ENCODE measurements around the gene WFIKKN1. TPM values are rescaled to one million over a fixed set of nuclear protein-coding genes. Genes with fewer than 3 reads are reported as not detected.
A peak's percentile ranks its signal among the peaks of the same experiment; 100 is the strongest.

WFIKKN1 gene
- total and polyA plus RNA-seq, 2 experiments from 2014 or later = 79.6 to 125 TPM

- TF ChIP-seq CTCF (IDR thresholded peaks at IDR 0.05; ENCODE audit: low read depth, low read length) = no peak
- Histone ChIP-seq H3K4me3 (no peak overlapping the region), H3K9me3 (ENCODE audit: low read depth) (no peaks in the 10 kb centered on the region), H3K27me3 (no peaks in the 10 kb centered on the region), H3K4me1 (ENCODE audit: low read depth) (peaks cover 13% of the 10 kb centered on the region), H3K36me3 (peaks cover 32% of the 10 kb centered on the region), H3K27ac (peak overlapping the region; percentile 7)
- no peak for DNase-seq (ENCODE audit: low read depth in 1 of 2, low spot score in 1 of 2)
These were observed 52.0 kb downstream of the WFIKKN1 start for GRCh38 chr16:682493-683395.

GRCh38 chr16:683396-684070 is 52.7 kb downstream of the WFIKKN1 start:
- no peak for TF ChIP-seq CTCF (IDR thresholded peaks at IDR 0.05; ENCODE audit: low read depth, low read length)
- peaks cover 32% of the 10 kb centered on the region for H3K36me3 ChIP-seq
- peak overlapping the region; percentile 71 for H3K27ac ChIP-seq
- H3K4me1 ChIP-seq (ENCODE audit: low read depth) = peaks cover 13% of the 10 kb centered on the region
- H3K27me3 ChIP-seq = no peaks in the 10 kb centered on the region
- H3K4me3 ChIP-seq = peak overlapping the region; percentile 71
- DNase-seq (ENCODE audit: low read depth in 1 of 2, low spot score in 1 of 2) = no peak
- H3K9me3 ChIP-seq (ENCODE audit: low read depth) = no peaks in the 10 kb centered on the region

Other genes starting within 250 kb of the WFIKKN1 start
- gene PGAP6, start 249.0 kb upstream of the WFIKKN1 start, total RNA-seq = 135 and 167 TPM in 2 replicates
- 113 and 142 TPM in 2 replicates for gene PGAP6, start 249.0 kb upstream of the WFIKKN1 start, polyA plus RNA-seq
- 352 and 452 TPM in 2 replicates for gene NME4, start 233.8 kb upstream of the WFIKKN1 start, total RNA-seq
- gene NME4, start 233.8 kb upstream of the WFIKKN1 start, polyA plus RNA-seq = 518 and 664 TPM in 2 replicates
- gene DECR2, start 229.1 kb upstream of the WFIKKN1 start, total RNA-seq = 48.7 and 51.5 TPM in 2 replicates
- 49.5 and 50.0 TPM in 2 replicates for gene DECR2, start 229.1 kb upstream of the WFIKKN1 start, polyA plus RNA-seq
- 61.8 and 77.1 TPM in 2 replicates for gene RAB11FIP3, start 205.3 kb upstream of the WFIKKN1 start, total RNA-seq
- gene RAB11FIP3, start 205.3 kb upstream of the WFIKKN1 start, polyA plus RNA-seq = 55.3 TPM in 2 replicates
- 58.2 and 63.3 TPM in 2 replicates for gene CAPN15, start 103.3 kb upstream of the WFIKKN1 start, total RNA-seq
- 19.0 and 38.1 TPM in 2 replicates for gene CAPN15, start 103.3 kb upstream of the WFIKKN1 start, polyA plus RNA-seq
- 0.14 and 0.66 TPM in 2 replicates for gene PRR35, start 70.6 kb upstream of the WFIKKN1 start, total RNA-seq
- gene PRR35, start 70.6 kb upstream of the WFIKKN1 start, polyA plus RNA-seq = 0.40 TPM in 1 of 2 replicates, not detected in the other
- gene NHLRC4, start 64.0 kb upstream of the WFIKKN1 start, total RNA-seq = 3.6 and 3.9 TPM in 2 replicates
- gene NHLRC4, start 64.0 kb upstream of the WFIKKN1 start, polyA plus RNA-seq = 2.2 and 2.6 TPM in 2 replicates
- gene PIGQ, start 61.0 kb upstream of the WFIKKN1 start, total RNA-seq = 124 and 126 TPM in 2 replicates
- 89.2 and 110 TPM in 2 replicates for gene PIGQ, start 61.0 kb upstream of the WFIKKN1 start, polyA plus RNA-seq
- 40.7 and 45.9 TPM in 2 replicates for gene RAB40C, start 40.9 kb upstream of the WFIKKN1 start, total RNA-seq
- gene RAB40C, start 40.9 kb upstream of the WFIKKN1 start, polyA plus RNA-seq = 30.8 and 36.9 TPM in 2 replicates
- 196 and 201 TPM in 2 replicates for gene METTL26, start 5.3 kb downstream of the WFIKKN1 start, total RNA-seq
- 153 and 181 TPM in 2 replicates for gene METTL26, start 5.3 kb downstream of the WFIKKN1 start, polyA plus RNA-seq
- gene MCRIP2, start 10.8 kb downstream of the WFIKKN1 start, total RNA-seq = 123 and 144 TPM in 2 replicates
- gene MCRIP2, start 10.8 kb downstream of the WFIKKN1 start, polyA plus RNA-seq = 131 and 146 TPM in 2 replicates
- gene WDR90, start 18.4 kb downstream of the WFIKKN1 start, total RNA-seq = 25.6 and 26.5 TPM in 2 replicates
- gene WDR90, start 18.4 kb downstream of the WFIKKN1 start, polyA plus RNA-seq = 28.1 and 32.3 TPM in 2 replicates
- 251 and 305 TPM in 2 replicates for gene RHOT2, start 37.1 kb downstream of the WFIKKN1 start, total RNA-seq
- 294 and 315 TPM in 2 replicates for gene RHOT2, start 37.1 kb downstream of the WFIKKN1 start, polyA plus RNA-seq
- gene RHBDL1, start 44.7 kb downstream of the WFIKKN1 start, total RNA-seq = 3.6 and 12.9 TPM in 2 replicates
- gene RHBDL1, start 44.7 kb downstream of the WFIKKN1 start, polyA plus RNA-seq = 2.6 and 4.7 TPM in 2 replicates
- gene STUB1, start 49.4 kb downstream of the WFIKKN1 start, total RNA-seq = 176 and 207 TPM in 2 replicates
- gene STUB1, start 49.4 kb downstream of the WFIKKN1 start, polyA plus RNA-seq = 219 and 269 TPM in 2 replicates
- 105 and 134 TPM in 2 replicates for gene JMJD8, start 53.3 kb downstream of the WFIKKN1 start, total RNA-seq
- 107 and 118 TPM in 2 replicates for gene JMJD8, start 53.3 kb downstream of the WFIKKN1 start, polyA plus RNA-seq
- 17.6 and 23.3 TPM in 2 replicates for gene WDR24, start 59.4 kb downstream of the WFIKKN1 start, total RNA-seq
- gene WDR24, start 59.4 kb downstream of the WFIKKN1 start, polyA plus RNA-seq = 22.8 and 31.0 TPM in 2 replicates
- gene FBXL16, start 74.8 kb downstream of the WFIKKN1 start, total RNA-seq = 0.12 and 0.74 TPM in 2 replicates
- 0.59 and 1.4 TPM in 2 replicates for gene FBXL16, start 74.8 kb downstream of the WFIKKN1 start, polyA plus RNA-seq
- gene METRN, start 84.1 kb downstream of the WFIKKN1 start, total RNA-seq = 93.9 and 186 TPM in 2 replicates
- gene METRN, start 84.1 kb downstream of the WFIKKN1 start, polyA plus RNA-seq = 299 and 330 TPM in 2 replicates
- 55.1 and 62.5 TPM in 2 replicates for gene ANTKMT, start 90.2 kb downstream of the WFIKKN1 start, total RNA-seq
- gene ANTKMT, start 90.2 kb downstream of the WFIKKN1 start, polyA plus RNA-seq = 72.4 and 82.6 TPM in 2 replicates
- 9.7 and 16.5 TPM in 2 replicates for gene CCDC78, start 95.5 kb downstream of the WFIKKN1 start, total RNA-seq
- gene CCDC78, start 95.5 kb downstream of the WFIKKN1 start, polyA plus RNA-seq = 3.6 and 4.2 TPM in 2 replicates
- 31.6 and 47.5 TPM in 2 replicates for gene HAGHL, start 96.1 kb downstream of the WFIKKN1 start, total RNA-seq
- 27.7 and 37.0 TPM in 2 replicates for gene HAGHL, start 96.1 kb downstream of the WFIKKN1 start, polyA plus RNA-seq
- gene CIAO3, start 110.0 kb downstream of the WFIKKN1 start, total RNA-seq = 46.2 and 67.7 TPM in 2 replicates
- gene CIAO3, start 110.0 kb downstream of the WFIKKN1 start, polyA plus RNA-seq = 43.3 and 72.2 TPM in 2 replicates
- 0.32 and 4.5 TPM in 2 replicates for gene MSLN, start 129.7 kb downstream of the WFIKKN1 start, total RNA-seq
- not detected in 2 replicates for gene MSLN, start 129.7 kb downstream of the WFIKKN1 start, polyA plus RNA-seq
- 32.2 and 36.1 TPM in 2 replicates for gene RPUSD1, start 157.4 kb downstream of the WFIKKN1 start, total RNA-seq
- 27.0 and 34.3 TPM in 2 replicates for gene RPUSD1, start 157.4 kb downstream of the WFIKKN1 start, polyA plus RNA-seq
- gene CHTF18, start 157.6 kb downstream of the WFIKKN1 start, total RNA-seq = 57.4 and 107 TPM in 2 replicates
- 43.6 and 58.5 TPM in 2 replicates for gene CHTF18, start 157.6 kb downstream of the WFIKKN1 start, polyA plus RNA-seq
- gene GNG13, start 169.7 kb downstream of the WFIKKN1 start, total RNA-seq = not detected in 2 replicates
- 0.79 TPM in 1 of 2 replicates, not detected in the other for gene GNG13, start 169.7 kb downstream of the WFIKKN1 start, polyA plus RNA-seq